Measurements from ENCODE around the gene SMIM14. TPM values are rescaled to one million over a fixed set of nuclear protein-coding genes. Genes with fewer than 3 reads are reported as not detected.
"Not testable (repeated sequence)": the region's sequence is repeated elsewhere in the genome, so short reads cannot be mapped to it uniquely, and the experiment has no call there.

SMIM14 gene
- total RNA-seq, 3 donors from 2014 or later (not counting 1 experiment from before 2014, with no cell fraction given): 12.6 to 21.8 (median 15.2) TPM

- no peaks in the 10 kb centered on the region for H3K27me3 Mint-ChIP-seq (ENCODE audit: low read depth in 2 of 2)
- Histone ChIP-seq H3K4me3 (ENCODE audit: low read length) (no peak overlapping the region), H3K27ac (ENCODE audit: low read length) (no peak overlapping the region), H3K27me3 (ENCODE audit: control insufficient read depth, insufficient read depth, low read length) (no peaks in the 10 kb centered on the region), H3K36me3 (ENCODE audit: control insufficient read depth, insufficient read depth, low read length) (no peaks in the 10 kb centered on the region), H3K4me1 (ENCODE audit: control insufficient read depth, insufficient read depth, low read length) (no peaks in the 10 kb centered on the region), H3K9me3 (ENCODE audit: control insufficient read depth, insufficient read depth, low read length) (no peaks in the 10 kb centered on the region)
- DNase-seq (no peak), ATAC-seq (no peak)
- intact Hi-C loops (cut with micrococcal nuclease): no loop called here
- H3K4me3 Mint-ChIP-seq: no peak overlapping the region
- WGBS (ENCODE audit: insufficient coverage): 100% methylated on average over 1 of the region's 2 CpGs
- H3K36me3 Mint-ChIP-seq: no peaks in the 10 kb centered on the region
- H3K4me1 Mint-ChIP-seq: no peaks in the 10 kb centered on the region
- no peak for TF ChIP-seq CTCF (IDR thresholded peaks at IDR 0.05)
- no peaks in the 10 kb centered on the region for H3K9me3 Mint-ChIP-seq
- no peak overlapping the region for H3K27ac Mint-ChIP-seq
Measured at GRCh38 chr4:39617534-39617933, 21.1 kb downstream of the SMIM14 start.

- intact Hi-C loops (cut with micrococcal nuclease): no loop called here
- Mint-ChIP-seq H3K4me1 (no peaks in the 10 kb centered on the region), H3K4me3 (no peak overlapping the region), H3K27ac (no peak overlapping the region), H3K36me3 (no peaks in the 10 kb centered on the region), H3K9me3 (no peaks in the 10 kb centered on the region), H3K27me3 (ENCODE audit: low read depth in 2 of 2) (no peaks in the 10 kb centered on the region)
- ATAC-seq (no peak), DNase-seq (no peak)
- Histone ChIP-seq H3K9me3 (ENCODE audit: control insufficient read depth, insufficient read depth, low read length) (no peaks in the 10 kb centered on the region), H3K27me3 (ENCODE audit: control insufficient read depth, insufficient read depth, low read length) (no peaks in the 10 kb centered on the region), H3K27ac (ENCODE audit: low read length) (no peak overlapping the region), H3K36me3 (ENCODE audit: control insufficient read depth, insufficient read depth, low read length) (no peaks in the 10 kb centered on the region), H3K4me3 (ENCODE audit: low read length) (no peak overlapping the region), H3K4me1 (ENCODE audit: control insufficient read depth, insufficient read depth, low read length) (no peaks in the 10 kb centered on the region)
- WGBS (ENCODE audit: insufficient coverage): no CpG with 5 or more reads among the region's 1 CpG
- no peak for TF ChIP-seq CTCF (IDR thresholded peaks at IDR 0.05)
Measured at GRCh38 chr4:39616651-39617050, 22.0 kb downstream of the SMIM14 start.

GRCh38 chr4:39616112-39616511 is 22.6 kb downstream of the SMIM14 start:
- 97% methylated on average over 6 of the region's 6 CpGs for WGBS (ENCODE audit: insufficient coverage)

GRCh38 chr4:39614487-39615162 is 24.0 kb downstream of the SMIM14 start:
- Mint-ChIP-seq H3K9me3 (no peaks in the 10 kb centered on the region), H3K36me3 (no peaks in the 10 kb centered on the region), H3K4me3 (no peak overlapping the region), H3K4me1 (peaks cover 0 to under 1% of the 10 kb centered on the region in 2 donors), H3K27ac (no peak overlapping the region), H3K27me3 (ENCODE audit: low read depth in 2 of 2) (no peaks in the 10 kb centered on the region)
- intact Hi-C loops (cut with micrococcal nuclease): no loop called here
- no peak for ATAC-seq
- no peak overlapping the region for H3K27ac ChIP-seq (ENCODE audit: low read length)
- H3K36me3 ChIP-seq (ENCODE audit: control insufficient read depth, insufficient read depth, low read length): peaks cover under 1% of the 10 kb centered on the region
- no peaks in the 10 kb centered on the region for H3K9me3 ChIP-seq (ENCODE audit: control insufficient read depth, insufficient read depth, low read length)
- no peak for DNase-seq
- WGBS (ENCODE audit: insufficient coverage): no CpG with 5 or more reads among the region's 3 CpGs
- no peaks in the 10 kb centered on the region for H3K27me3 ChIP-seq (ENCODE audit: control insufficient read depth, insufficient read depth, low read length)
- TF ChIP-seq CTCF (IDR thresholded peaks at IDR 0.05): no peak
- no peaks in the 10 kb centered on the region for H3K4me1 ChIP-seq (ENCODE audit: control insufficient read depth, insufficient read depth, low read length)
- H3K4me3 ChIP-seq (ENCODE audit: low read length): no peak overlapping the region

More at GRCh38 chr4:39616112-39616511, 22.6 kb downstream of the SMIM14 start:
- H3K36me3 ChIP-seq (ENCODE audit: control insufficient read depth, insufficient read depth, low read length); H3K4me3 ChIP-seq (ENCODE audit: low read length); H3K27me3 ChIP-seq (ENCODE audit: control insufficient read depth, insufficient read depth, low read length); H3K4me3 Mint-ChIP-seq; DNase-seq; H3K27ac ChIP-seq (ENCODE audit: low read length); H3K27me3 Mint-ChIP-seq (ENCODE audit: low read depth in 2 of 2); H3K36me3 Mint-ChIP-seq; intact Hi-C loops (cut with micrococcal nuclease); H3K9me3 ChIP-seq (ENCODE audit: control insufficient read depth, insufficient read depth, low read length); H3K9me3 Mint-ChIP-seq; ATAC-seq; H3K4me1 Mint-ChIP-seq; H3K27ac Mint-ChIP-seq; H3K4me1 ChIP-seq (ENCODE audit: control insufficient read depth, insufficient read depth, low read length): not testable (repeated sequence)

Measured in natural killer cell (primary cell).